HG03108 (cell line): ENCODE data around the gene RGS14.
"Not testable (repeated sequence)": the region's sequence is repeated elsewhere in the genome, so short reads cannot be mapped to it uniquely, and the experiment has no call there.

Experiments used
- ATAC-seq: cut with Tn5 transposase; IDR thresholded peaks from one replicate; pipeline ENCODE4 v1.9.1; 2021; ENCODE audit warnings: moderate library complexity; ENCODE audit not compliant: unreplicated experiment

The RGS14 gene

DNA sequence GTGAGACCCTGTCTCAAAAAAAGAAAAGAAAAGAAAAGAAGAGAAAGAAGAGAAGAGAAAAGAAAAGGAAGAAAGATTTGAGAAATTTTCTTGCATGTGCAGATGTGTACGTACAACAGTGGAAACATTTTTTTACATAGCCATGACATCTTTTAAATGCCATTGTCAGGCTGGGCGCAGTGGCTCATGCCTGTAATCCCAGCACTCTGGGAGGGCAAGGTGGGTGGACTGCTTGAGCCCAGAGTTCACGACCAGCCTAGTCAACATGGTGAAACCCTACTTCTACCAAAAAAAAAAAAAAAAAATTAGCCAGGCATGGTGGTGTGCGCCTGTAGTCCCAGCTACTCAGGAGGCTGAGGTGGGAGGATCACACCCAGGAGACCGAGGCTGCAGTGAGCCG, 12.8 kb upstream of the RGS14 start:
- no peak for ATAC-seq

DNA sequence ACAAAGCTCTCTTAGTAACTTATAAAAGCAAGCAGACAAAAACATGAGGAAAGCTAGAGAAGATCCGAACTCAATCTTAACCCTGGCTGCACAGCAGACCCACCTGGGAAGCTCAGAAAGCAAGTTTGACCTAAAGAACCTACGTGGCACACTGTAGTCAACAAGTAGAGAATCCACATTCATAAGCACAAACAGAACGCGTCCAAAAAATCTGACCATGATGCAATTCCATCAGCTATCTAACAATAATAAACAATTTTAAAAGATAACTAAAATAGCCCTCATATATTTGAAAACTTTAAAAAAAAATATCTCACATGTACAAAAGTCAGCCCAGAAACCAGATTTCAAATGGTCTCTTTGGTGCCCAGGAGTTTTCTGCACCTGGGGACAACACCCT, 10.9 kb upstream of the RGS14 start:
- no peak for ATAC-seq

DNA sequence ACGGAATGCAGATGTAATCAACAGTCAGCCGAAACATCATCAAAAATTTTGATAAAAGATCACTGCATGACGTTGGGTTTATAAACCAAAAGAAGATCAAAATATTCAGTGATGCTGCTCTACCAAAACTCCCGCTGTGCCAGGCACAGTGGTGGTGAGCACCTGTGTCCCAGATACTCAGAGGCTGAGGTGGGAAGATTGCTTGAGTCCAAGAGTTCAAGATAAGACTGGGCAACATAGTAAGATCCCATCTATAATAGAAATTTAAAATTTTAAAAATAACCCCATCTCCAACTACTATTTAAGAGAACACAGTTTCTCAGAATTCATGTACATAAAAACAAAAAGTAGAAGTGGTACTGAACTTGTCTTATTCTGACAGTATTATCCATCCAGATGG, 10.0 kb upstream of the RGS14 start:
- ATAC-seq, result no peak

DNA sequence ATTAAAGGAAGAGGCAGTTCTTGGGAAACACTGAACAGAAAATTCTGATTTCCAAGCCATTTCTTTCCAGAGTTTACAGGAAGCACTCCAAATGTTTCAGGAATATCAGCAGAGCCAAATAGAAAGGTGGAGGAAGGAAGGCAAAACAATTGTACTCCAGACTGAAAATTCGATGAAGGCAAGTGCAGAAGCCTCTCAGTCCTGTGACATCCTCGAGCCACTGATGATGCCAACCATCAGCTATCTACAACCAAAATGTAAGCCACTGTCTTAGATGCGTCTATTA, 8.4 kb upstream of the RGS14 start:
- ATAC-seq, result no peak

DNA sequence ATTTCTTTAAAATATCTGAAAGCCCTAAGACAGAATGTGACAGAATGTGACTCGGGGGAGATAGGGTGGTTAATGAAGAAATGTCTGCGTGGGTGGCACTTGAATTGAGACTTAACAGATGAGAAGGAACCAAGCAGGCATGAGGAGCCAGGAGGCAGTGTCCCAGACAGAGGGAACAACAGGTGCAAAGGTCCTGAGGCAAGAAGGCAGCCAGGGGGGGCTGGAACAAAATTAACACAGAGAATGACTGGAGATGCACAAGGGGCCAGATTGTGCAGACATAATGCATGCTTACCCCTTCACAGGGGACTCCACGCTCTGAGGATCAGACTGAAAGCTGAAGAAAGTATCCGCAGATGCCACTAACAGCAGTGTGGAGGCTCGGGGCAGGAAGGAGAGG, 8.0 kb upstream of the RGS14 start:
- ATAC-seq, result no peak

DNA sequence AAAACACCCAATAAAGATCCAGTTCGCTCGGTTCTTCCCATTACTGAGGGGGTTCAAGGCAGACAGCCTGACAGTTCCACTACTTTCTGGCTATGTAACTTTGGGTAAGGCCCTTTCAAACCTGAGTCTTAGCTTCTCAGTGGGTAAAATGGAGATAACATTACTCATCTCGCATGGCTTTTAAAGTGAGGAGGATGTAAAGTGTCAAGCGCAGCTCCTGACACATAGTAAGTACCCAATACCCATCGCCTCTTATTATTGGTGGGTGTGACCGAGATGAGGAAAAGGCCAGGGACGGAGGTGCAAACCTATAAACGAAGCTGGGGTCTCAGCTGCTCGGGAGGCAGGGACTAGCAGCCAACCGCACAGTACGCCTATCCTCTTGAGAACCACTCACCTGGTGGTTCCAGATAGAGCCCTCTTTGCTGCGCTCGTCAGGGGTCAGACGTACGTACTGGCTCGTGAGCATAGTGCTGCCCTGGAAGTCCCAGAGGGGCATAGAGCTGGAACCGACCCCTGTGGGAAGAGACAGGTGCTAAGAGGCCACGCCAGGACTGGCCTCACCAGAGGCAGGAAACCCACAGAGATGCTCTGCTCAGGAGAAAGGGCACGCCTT, 6.8 kb upstream of the RGS14 start:
- ATAC-seq, result no peak

DNA sequence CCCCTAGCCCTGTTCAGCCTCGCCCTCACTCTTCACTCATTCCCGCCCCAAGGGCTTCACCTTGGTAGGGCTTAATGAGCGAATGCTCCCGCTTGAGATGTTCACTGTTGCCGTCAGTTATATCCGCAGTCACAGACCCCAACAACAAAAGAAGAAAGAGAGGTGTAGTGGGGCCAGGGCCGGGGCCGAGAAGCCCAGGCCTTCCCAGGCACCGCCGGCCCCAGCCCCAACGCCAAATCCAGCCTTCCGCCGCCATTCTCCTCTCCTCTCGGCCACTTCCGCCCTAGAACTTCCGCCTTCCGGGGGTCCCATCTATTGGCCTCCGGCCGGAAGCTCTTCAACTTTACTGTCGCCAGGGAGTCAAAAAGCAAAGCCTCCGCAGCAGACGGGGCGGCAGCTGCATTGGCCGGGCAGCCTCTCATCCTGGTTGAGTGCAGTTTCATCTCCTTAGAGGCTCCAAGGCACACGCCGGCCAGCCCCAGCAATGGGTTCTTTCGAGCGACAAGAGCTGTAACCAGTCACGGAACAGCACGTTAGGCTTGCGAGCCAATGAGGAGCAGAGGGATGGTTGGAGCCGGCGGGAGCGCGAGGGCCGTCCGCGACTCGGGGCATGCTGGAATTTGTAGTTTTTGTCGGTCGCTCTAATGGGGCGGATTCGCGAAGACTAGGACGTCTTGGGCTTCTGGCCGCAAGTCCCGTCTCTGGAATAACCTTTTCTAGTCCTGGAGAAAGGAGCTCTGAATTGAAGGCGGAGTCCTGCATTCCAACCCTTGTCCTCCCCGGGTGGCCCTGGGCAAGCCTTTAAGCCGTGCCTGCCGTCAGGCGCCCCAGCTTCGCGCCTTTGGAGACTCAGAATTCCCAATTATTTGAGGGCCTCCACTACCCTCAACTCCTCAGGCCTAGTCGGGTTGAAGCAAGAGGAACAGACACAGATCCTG, 6.1 kb upstream of the RGS14 start, which contains the start of gene LMAN2:
Gene LMAN2, minus strand, starts transcription at position 277 of the 938 bp plus-strand sequence. Its CDS starts 21 bp downstream, at position 256.
- peak; percentile 95 for ATAC-seq

DNA sequence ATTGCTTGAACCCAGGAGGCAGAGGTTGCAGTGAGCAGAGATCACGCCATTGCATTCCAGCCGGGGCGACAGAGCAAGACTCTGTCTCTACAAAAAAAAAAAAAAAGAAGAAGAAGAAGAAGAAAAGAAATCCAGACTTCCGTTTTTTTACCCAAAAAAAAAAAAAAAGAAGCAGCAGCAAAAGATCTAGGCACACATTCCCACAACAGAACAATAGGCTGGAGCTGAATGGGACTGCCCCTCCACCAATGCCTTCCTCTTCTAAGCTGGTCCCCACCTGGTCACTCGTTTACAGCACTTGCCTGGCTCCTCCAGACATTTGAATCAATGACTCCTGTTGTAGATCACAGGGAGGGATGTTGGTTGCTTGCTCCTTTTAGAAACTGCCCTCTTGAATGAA, 4.6 kb upstream of the RGS14 start:
- no peak for ATAC-seq

DNA sequence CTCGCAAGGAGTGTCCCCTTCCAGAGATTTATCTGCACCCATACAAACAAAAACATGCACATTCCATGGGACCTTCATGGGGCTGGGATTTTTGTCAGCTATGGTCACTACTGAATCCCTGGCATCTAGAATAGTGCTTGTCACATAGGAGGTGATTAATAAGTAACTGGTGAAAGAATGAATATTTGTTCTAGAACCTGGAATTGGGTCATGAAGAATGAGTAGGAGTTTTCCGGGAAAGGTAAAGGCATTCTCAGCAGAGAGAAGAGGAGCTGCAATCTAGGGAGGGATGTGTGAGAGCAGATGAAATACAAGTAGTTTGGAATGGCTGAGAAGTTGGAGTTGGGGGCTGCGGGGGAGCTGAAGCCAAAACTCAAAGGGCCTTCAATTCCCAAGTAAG, 3.5 kb upstream of the RGS14 start:
- no peak for ATAC-seq

DNA sequence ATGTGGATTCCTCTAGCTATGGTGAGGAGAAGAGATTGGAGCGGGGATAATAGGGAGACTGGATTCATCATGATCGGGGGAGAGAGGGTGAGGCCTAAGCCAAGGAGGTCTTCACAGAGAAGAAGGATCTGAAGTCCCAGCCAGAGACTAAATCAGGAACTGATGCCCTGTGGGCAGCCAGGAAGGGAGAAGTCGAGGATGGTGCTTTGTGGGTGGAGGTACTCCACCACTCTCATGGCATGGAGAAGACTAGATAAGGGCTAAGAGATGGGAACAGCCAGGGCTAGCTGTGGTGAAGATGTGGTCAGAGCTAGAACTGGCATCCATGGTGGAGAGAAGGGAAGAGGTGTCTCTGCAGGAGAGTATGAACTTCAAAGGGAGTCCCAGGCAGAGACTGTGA, 3.0 kb upstream of the RGS14 start:
- no peak for ATAC-seq

DNA sequence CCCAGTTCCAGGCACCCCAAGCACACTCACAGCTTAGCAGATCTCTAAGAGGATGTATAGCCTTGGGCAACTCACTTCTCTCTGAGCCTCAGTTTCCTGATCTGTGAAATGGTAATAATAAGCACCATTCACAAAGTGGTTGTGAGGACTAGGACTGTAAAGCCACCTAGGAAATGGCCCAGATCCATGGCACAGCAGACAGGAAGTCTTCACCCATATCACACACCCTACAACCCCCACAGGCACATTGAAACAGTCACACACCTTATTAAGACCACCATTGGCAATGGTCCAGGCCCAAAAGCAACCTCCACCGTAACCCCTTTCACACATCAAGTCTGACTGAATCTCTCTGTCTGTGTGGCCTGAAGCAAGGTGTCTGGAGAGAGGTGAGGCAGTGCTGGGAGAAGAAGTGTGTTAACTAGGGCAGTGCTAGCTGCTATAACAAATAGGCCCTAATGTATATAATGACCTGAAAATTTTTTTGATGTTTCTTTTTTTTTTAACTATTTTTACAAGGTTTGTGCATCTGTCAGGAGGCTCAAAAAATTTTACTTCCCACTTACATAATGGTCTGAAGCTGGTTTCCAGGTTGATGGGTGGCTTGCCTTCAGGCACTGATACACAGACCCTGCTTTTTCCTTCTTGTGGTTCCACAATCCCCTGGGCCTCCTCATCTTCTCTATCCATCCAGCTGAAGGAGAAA, 2.4 kb upstream of the RGS14 start:
- no peak for ATAC-seq

DNA sequence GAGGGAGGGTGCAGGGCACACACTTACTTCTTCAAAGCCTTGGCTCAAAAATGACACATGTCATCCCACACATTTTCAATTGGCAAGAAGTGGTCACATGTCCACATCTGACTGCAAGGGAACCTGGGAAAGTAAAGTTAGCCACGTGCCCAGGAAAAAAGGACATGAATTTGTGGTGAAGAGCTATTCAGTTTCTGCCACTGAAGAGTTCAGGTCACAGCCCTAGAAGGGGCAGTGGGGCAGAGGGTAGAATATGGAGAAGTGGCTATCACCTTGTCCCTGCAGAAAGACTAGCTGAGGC, 1.9 kb upstream of the RGS14 start:
- no peak for ATAC-seq

DNA sequence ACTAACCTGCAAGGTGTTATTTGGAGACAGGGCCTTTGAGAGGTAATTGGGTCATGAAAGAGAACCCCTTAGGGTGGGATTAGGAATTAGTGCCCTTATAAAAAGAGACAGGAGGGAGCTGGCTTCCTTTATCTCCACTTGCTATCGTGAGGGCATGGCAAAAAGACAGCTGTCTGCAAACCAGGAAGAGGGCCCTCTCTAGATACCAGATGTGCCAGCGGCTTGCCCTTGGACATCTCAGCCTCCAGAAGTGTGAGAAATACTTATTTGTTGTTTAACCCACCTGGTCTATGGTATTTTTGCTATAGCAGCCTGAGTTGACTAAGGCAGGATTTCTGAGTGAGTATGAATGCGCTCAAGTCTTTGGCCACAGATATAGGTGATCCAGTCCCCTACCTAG, 978 bp upstream of the RGS14 start:
- ATAC-seq, result no peak

DNA sequence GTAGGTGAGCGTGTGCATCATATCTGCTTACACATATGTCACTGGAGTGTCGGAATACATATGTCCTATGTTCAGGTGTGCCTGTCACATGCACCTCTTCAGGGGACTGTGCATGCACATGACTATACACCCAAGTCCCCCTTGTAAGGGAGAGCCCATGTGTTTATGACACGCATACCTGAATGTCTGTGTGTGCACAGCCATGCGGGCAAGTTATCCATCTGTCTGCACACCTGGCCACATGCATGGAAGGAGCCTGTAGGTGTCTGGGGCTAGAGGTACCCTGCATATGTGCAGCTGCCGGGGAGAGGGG, 622 bp upstream of the RGS14 start:
- ATAC-seq, result no peak

DNA sequence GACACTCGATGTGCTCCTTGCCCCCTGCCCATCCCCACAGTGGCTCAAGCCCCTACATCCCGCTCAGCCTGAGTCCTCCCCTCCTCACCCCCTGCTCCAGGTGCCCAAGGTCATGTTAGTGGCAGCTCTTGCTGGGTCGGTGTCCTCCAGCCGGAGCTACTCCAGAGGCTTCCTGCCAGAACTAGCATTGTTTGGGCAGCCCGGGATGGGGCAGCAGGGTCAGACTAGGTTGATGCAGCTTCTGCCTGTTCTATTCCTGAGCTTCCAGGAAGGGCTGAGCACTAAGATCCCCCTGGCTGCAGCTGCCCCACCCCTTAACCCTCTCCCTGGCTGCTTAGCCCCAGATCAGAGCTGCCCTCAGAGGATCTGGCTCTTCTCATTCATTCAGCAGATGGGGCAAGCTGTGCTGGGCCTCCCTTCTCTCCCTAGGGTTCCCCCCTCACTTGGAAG, 671 bp downstream of the RGS14 start:
- no peak for ATAC-seq

DNA sequence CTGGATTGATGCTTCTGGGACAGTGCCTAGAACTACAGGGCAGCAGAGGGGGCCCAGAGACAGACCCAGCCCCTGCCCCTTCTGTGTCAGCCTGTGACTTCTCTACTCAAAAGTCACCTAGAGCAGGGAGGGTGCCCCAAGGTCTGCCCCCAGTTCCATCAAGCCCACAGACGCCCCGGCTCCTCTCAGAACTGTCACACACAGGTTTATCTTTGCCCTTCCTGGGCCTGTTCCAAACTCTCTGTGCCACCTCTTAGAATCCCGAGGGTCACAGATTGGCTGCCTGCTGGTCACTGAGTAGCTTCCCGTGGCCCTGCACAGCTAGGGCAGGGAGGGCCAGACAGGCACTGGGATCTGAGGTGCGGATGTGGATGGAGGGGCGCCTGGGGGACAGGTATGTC, 1.7 kb downstream of the RGS14 start:
- no peak for ATAC-seq

DNA sequence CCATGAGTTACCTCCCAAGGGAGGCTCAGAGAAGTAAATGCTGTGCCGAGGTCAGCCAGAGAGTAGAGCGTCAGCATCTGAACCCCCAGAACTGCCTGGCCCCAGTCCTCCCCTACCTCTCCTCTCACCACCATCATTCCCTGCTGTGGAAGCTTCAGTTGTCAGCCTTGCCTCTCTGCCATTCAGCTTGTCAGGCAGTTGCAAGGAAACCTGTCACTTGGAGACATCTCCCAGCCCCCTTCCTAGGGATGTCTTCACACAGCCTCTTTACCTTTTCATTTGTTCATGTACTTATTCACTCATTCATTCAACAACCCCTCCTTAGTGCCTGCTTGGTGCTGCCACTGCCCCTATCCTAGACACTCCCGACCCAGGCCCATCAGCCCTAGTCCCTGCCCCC, 2.1 kb downstream of the RGS14 start:
- no peak for ATAC-seq

DNA sequence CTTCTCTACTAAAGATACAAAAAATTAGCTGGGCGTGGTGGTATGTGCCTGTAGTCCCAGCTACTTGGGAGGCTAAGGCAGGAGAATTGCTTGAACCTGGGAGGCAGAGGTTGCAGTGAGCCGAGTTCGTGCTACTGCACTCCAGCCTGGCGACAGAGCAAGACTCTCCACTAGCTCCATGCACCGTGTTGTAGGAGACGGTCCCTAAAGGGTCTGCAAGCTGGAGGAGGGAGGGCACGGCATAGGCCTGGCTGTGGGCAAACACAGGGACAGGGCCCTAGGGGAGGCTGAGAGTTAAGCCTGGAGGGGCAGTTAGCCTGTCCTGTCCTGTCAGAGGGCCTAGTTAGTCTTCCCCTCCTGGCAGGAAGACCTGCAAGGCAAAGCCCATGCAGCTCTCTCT, 3.0 kb downstream of the RGS14 start:
- ATAC-seq, result not testable (repeated sequence)

DNA sequence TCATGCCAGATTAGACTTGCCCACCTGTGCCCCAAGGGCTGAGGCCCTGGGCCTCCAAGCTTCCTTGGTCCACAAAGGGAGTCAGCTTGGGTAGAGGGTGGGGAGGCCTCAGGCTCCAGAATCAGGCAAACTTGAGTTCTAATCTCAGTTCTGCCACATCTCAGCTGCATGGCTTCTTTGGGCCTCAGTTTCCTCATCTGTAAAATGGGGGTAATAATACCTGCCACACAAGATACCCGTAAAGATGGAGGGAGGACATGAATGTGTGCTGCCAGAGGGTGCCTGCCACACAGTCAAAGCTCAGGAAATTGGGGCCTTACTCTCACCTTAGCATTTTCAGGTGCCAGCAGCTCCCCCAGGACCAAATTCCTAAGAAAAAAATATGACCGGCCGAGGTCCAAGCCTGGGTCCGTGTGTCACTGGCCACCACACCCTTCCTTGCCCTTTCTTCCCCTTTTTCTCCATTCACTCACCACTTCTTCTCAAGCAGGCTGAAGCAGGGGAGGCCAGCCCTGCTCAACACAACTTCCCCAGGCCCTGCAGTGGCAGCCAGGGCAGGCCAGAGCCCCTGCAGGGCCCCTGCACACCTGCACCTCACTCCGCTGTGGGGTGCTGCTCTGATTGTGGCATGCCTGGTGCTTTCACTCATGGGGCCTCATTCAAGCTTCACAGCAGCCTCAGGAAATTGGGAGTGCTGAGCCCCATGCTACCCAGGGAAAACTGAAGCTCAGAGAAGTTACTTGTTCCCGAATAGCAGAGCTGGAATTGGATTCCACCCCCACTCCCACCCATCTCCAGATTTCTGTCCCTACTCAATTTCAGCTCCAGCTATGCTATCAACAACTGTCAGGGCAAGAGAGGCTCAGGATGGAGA, 3.9 kb downstream of the RGS14 start:
- ATAC-seq, result no peak

DNA sequence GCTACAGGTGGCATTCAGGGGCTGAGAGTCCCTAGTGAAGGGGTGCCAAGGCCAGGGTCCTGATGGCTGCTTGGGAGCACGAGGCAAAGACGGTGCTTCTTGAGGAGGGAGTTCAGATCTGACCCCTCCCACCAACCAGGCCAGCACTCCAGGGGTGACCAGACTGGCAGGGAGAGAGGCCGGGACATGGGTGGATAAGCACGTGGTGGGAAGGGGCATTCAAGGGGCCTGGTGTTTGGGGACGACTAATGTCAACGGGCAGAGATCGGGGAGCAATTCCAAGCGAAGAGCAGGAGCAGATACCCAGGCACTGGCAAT, 4.5 kb downstream of the RGS14 start:
- ATAC-seq, result no peak
